Measurements from ENCODE around the gene ATP13A5. TPM values are rescaled to one million over a fixed set of nuclear protein-coding genes. Genes with fewer than 3 reads are reported as not detected.

The ATP13A5 gene
- total RNA-seq, 1 experiment from 2014 or later: not detected

DNA sequence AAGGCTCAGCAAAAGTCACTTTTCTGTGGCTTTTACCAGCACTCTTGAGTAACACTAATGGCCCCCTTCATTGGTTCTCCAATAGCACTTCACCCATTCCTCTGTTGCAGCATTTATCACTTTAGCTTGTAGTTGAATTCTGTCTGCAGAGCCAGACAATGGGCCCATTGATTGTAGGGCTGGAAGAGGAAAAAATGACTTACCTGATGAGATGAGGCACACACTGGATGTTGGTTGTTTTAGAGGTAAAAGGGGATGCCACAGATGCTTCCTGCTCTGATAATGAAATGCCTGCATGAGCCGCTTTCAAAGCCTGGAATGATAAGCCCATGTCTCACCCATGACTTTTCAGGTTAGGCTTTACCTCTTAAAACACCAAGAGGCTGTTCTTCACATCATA lies 73.2 kb downstream of the ATP13A5 start:
- Histone ChIP-seq H2BK20ac (ENCODE audit: low read depth, low read length, poor library complexity, severe bottlenecking) (no peak overlapping the region), H2BK12ac (ENCODE audit: insufficient read length, low read depth, low read length) (no peak overlapping the region), H3K23ac (ENCODE audit: insufficient read length, low read depth, low read length) (no peak overlapping the region), H3K4ac (ENCODE audit: low read depth, low read length) (no peak overlapping the region), H2BK15ac (ENCODE audit: low read depth, low read length) (no peak overlapping the region), H3K79me2 (ENCODE audit: insufficient read depth, low read length) (no peaks in the 10 kb centered on the region), H3K9me3 (ENCODE audit: control insufficient read depth, low read depth, low read length) (no peaks in the 10 kb centered on the region), H3T11ph (ENCODE audit: low read length) (no peak overlapping the region), H3K9ac (ENCODE audit: extremely low read depth, insufficient read length, low read length) (no peak overlapping the region), H3K4me2 (ENCODE audit: insufficient read depth, insufficient read length, low read length) (no peak overlapping the region), H4K91ac (ENCODE audit: insufficient read length, low read depth, low read length) (no peak overlapping the region), H4K8ac (replicated peaks; ENCODE audit: insufficient read length, low read depth, low read length) (no peak overlapping the region), H3K18ac (ENCODE audit: insufficient read length, low read depth, low read length) (no peak overlapping the region), H4K5ac (ENCODE audit: insufficient read length, low read depth, low read length) (no peak overlapping the region), H2BK5ac (ENCODE audit: insufficient read length, low read length) (no peak overlapping the region), H3K23me2 (ENCODE audit: insufficient read length, low read depth, low read length, poor library complexity, severe bottlenecking) (no peaks in the 10 kb centered on the region), H3K27me3 (ENCODE audit: insufficient read depth, low read length) (no peaks in the 10 kb centered on the region), H3K14ac (ENCODE audit: insufficient read depth, low read length) (no peak overlapping the region), H3K27ac (ENCODE audit: insufficient read length, low read depth, low read length) (no peak overlapping the region), H3K56ac (ENCODE audit: insufficient read length, low read depth, low read length) (no peak overlapping the region), H3K79me1 (ENCODE audit: insufficient read depth, low read depth, low read length, poor library complexity, severe bottlenecking) (no peaks in the 10 kb centered on the region), H4K20me1 (ENCODE audit: control insufficient read depth, insufficient read depth, insufficient read length) (no peaks in the 10 kb centered on the region), H2AFZ (ENCODE audit: low read length) (no peak overlapping the region), H2BK120ac (ENCODE audit: low read depth, low read length, poor library complexity, severe bottlenecking) (no peak overlapping the region), H2AK5ac (ENCODE audit: insufficient read length, low read length) (no peak overlapping the region), H3K4me1 (ENCODE audit: insufficient read depth, low read length) (no peaks in the 10 kb centered on the region)
- Mint-ChIP-seq H3K4me3 (no peak overlapping the region), H3K9me3 (no peaks in the 10 kb centered on the region), H3K36me3 (ENCODE audit: insufficient read depth in 1 of 3, low read depth in 3 of 3) (no peaks in the 10 kb centered on the region), H3K27me3 (ENCODE audit: low read depth) (no peaks in the 10 kb centered on the region), H3K4me1 (peaks cover 0 to 2% of the 10 kb centered on the region in 2 experiments; a peak in 1 of 4 replicates), H3K27ac (no peak overlapping the region)
- no CpG with 5 or more reads among the region's 1 CpG for WGBS (ENCODE audit: extremely low coverage, insufficient read length, low lambda C conversion rate)
- DNase-seq: no peak
- TF ChIP-seq, protein P1, sequence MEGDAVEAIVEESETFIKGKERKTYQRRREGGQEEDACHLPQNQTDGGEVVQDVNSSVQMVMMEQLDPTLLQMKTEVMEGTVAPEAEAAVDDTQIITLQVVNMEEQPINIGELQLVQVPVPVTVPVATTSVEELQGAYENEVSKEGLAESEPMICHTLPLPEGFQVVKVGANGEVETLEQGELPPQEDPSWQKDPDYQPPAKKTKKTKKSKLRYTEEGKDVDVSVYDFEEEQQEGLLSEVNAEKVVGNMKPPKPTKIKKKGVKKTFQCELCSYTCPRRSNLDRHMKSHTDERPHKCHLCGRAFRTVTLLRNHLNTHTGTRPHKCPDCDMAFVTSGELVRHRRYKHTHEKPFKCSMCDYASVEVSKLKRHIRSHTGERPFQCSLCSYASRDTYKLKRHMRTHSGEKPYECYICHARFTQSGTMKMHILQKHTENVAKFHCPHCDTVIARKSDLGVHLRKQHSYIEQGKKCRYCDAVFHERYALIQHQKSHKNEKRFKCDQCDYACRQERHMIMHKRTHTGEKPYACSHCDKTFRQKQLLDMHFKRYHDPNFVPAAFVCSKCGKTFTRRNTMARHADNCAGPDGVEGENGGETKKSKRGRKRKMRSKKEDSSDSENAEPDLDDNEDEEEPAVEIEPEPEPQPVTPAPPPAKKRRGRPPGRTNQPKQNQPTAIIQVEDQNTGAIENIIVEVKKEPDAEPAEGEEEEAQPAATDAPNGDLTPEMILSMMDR (conservative IDR thresholded peaks at IDR 0.05): no peak
